ENCODE measurements around the gene PTPRT.

DNA sequence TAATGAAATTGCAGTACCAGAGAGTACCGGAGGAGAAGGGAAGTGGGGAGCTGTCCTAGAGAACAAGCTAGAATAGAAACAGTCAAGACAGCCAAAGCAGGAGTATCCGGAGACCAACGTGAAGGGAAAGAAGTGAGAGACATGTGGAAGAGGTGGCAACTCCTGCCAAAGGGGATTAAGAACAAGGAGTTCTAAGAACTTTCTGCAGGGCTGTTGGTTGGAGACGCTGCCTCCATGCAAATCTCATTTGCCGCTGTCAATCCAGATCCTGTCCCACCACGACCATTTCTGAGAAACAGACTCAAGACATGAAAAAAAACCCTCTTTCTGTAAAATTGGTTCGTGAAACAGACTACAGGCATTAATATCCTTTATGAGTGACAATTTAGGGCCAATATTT is 595.7 kb downstream of the PTPRT start:
- TF ChIP-seq, protein P1, sequence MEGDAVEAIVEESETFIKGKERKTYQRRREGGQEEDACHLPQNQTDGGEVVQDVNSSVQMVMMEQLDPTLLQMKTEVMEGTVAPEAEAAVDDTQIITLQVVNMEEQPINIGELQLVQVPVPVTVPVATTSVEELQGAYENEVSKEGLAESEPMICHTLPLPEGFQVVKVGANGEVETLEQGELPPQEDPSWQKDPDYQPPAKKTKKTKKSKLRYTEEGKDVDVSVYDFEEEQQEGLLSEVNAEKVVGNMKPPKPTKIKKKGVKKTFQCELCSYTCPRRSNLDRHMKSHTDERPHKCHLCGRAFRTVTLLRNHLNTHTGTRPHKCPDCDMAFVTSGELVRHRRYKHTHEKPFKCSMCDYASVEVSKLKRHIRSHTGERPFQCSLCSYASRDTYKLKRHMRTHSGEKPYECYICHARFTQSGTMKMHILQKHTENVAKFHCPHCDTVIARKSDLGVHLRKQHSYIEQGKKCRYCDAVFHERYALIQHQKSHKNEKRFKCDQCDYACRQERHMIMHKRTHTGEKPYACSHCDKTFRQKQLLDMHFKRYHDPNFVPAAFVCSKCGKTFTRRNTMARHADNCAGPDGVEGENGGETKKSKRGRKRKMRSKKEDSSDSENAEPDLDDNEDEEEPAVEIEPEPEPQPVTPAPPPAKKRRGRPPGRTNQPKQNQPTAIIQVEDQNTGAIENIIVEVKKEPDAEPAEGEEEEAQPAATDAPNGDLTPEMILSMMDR (IDR thresholded peaks at IDR 0.05): no peak
- TF ChIP-seq POLR2A (IDR thresholded peaks at IDR 0.05): no peak

Measured in uterus (tissue), 2 donors.